RPMI8226 (cell line): ENCODE measurements around the gene CLIC1.
A peak's percentile ranks its signal among the peaks of the same experiment; 100 is the strongest.

Experiments used
- DNase-seq: peaks from one replicate; pipeline ENCODE4 v3.0.0-alpha.2; 2015

CLIC1 gene

DNA sequence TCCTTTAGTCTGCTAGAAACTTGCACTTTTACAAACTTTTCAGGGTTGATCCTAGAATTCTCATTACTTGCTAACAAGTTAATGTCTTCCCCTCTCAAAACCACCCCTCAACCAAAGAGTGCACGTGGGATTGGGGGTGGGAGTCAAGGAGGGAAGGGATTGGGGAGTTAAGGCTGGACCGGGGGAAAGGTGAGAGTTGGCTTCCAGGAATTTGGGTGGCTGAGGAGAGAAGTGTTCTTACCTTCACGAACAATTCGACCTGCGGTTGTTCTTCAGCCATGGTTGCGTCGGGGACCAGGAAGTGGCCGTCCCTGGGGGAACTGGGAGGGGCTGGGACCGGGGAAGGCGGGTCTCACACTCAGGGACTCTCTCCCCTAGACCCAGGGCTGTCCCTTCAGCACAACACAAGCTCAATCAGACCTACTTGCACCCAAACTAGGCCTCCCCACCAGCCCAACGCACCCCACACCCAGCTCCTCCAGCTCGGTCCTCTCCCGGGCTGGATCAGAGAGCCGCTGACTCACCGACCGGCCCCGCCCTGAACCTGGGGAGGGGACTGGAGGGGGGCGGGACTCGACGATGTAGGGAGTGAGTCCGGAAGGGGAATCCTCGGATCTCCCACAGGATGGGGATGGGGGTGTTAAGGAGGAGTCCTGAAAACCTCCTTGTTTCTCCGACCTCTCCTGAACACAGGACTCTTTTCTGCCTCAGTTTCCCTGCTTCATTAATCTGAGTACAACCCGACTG lies at the start of gene CLIC1:
CLIC1 (minus strand) TSS at position 510 of the 747 bp plus-strand sequence; CDS start at position 280, 230 bp downstream.
- DNase-seq = peak; percentile 78

DNA sequence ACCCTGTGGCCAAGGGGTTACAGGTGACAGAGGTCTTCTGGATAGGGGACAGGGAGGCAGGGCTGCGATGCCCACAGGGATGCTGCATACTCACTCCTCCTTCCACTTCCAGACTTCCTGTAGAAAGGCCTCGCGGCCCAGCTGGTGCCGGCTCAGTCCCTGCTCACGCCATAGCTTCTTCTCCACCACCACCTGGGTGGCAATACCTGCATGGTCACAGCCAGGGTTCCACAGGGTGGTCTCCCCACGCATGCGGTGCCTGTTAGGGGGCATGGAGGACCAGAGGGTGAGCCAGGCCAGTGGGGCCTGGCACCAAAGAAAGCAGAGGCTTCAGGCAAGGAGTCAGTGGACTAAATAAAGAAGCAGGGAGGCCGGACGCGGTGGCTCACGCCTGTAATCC lies 49.1 kb upstream of the CLIC1 start:
- DNase-seq = no peak

GRCh38 chr6:31784098-31784925 lies 48.0 kb upstream of the CLIC1 start:
- DNase-seq = no peak

DNA sequence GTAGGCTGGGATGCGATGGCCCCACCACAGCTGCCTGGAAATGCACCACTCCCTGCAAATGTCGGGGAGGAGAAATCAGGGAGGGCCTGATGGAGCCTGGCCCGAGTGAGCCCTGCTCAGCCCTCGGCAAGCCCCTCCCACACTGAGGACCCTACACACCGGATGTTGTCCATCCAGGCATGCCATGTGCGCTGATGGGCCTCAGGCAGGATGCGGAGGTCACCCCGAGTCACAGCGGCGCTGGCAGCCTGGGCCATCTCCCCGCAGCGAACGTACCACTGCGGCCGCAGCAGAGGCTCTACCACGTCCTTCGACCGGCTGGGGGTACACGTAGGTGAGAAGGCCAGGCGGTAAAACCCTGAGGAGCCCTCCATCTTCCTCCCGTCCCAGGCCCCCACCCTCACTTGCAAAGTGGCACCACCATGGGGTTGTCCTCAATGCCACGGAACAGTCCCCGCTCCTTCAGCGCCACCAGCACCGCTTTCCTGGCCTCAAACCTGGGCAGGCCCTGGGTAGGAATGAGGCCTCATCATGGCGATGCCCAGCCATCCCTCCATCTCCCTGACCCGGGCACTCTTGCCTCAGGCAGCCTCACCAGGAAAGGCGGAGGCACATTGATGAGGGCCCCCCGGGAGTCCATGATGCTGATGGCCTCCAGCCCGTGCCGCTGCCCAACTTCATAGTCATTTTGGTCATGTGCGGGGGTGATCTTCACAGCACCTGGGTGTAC lies 46.0 kb upstream of the CLIC1 start:
- no peak for DNase-seq

DNA sequence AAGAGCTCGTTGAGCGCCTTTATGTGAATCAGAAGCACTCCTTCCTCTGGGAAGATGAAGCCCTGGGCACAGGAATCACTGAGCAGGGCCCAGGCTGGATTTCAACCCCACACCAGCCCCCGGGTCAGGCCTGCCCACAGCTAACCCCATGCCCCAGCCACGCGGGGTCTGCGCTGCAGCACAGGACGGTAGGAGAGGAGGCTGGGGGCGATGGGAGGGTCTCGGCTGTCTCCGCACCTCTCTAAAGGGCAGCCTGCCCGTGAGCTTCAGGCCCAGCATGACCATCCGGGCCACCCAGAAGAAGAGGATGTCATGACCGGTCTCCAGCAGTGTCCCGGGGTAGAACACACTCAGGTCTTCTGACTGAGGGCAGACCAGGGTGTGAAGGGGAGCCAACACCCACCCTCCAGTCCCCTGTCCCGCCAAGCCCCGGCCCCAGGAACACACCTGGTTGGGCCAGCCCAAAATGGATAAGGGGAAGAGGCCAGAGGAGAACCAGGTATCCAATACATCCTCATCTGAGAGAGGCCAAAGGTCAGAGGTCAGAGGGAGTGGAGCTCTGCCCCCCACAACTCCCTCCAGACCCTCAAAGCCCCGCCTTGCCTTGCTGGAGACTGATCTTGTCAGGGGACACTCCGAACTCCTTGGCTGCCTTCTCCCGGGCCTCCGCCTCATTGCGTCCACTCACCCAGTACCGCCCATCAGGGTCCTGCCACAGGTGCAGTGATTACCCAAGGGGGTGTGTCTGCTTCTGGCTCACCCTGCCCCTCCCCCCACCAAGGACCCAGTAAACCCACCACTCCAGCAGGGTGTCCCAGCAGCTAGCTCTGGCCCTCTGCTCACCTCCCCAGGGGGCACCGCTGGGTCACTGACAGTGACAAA lies 45.2 kb upstream of the CLIC1 start:
- DNase-seq = no peak

DNA sequence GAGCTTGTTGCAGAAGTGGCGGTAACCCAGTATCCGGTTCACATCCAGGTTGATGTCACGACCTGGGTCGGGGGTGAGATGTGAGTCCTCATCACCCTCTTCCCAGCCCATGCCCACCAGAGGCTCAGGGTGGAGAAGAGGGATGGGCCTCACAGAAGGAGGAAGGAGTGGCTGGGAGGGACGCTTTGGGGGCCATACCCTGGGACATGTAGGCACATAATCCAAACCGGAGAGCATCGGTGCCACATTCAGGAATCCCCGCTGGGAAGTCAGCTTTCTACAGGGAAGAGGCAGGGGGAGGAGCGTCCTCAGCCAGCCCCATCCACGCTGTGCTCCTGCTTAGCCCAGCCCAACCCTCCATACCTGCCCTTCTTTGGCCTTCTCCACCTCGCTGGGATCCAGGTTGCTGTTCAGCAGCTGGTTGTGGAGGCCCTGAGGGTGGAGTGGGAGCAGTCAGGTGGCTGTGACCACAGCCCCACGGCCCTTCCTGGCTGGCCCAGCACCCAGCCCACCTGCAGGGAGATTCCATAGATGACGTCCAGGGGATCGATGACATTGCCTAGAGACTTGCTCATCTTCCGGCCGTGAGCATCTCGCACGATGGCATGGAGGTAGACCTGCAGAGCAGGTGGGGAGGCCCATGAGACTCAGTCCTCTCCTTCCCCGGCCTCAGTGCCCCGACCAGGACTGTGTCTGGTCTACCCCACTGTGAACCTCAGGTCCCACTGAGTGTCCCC lies 44.3 kb upstream of the CLIC1 start:
- no peak for DNase-seq

DNA sequence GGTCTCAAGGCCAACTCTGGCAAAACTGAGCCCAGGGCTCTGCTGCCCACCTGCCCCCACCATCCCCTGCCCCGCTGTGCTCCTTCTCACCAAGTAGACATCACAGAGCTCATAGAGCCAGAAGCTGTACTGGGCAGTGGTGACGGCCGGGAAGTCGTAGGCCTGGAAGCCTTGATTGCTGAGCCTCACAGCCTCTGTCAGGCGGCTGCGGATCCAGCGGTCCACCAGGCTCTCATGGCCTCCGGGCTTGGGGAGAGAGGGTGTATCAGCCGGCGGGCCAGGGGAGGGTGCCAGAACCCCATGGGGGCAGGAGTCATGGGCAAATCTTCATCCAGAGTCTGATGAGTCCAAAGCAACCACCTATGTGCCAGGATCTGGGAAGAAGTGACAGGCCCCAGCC lies 43.6 kb upstream of the CLIC1 start:
- DNase-seq = no peak

GRCh38 chr6:31778999-31779885 lies 42.9 kb upstream of the CLIC1 start:
- DNase-seq = no peak

GRCh38 chr6:31778193-31778592 lies 41.9 kb upstream of the CLIC1 start:
- DNase-seq = no peak

DNA sequence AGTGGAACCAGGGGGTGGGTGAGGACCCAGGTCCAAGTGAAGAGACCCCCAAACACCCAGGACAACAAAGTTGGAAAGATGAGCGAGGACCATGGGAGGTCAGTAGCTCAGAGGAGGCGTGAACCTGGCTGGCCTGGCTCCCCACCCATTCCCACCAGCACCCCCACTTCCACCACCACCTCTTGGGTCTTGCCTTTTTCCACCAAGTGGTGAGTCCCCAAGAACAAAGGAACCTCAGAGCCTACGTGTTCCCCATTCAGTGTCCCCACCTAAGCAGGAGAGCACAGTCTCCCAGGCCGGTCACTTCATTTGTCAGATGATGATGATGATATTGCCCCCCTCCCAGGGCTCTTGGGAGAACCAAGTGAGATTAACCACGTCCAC lies 41.3 kb upstream of the CLIC1 start:
- no peak for DNase-seq

- DNase-seq = peak; percentile 98
Observed at GRCh38 chr6:31776989-31777666, 40.8 kb upstream of the CLIC1 start, which contains the start of gene VWA7. Gene VWA7, minus strand, starts transcription at chr6:31777328. Its CDS starts 549 bp downstream, at chr6:31776779.

DNA sequence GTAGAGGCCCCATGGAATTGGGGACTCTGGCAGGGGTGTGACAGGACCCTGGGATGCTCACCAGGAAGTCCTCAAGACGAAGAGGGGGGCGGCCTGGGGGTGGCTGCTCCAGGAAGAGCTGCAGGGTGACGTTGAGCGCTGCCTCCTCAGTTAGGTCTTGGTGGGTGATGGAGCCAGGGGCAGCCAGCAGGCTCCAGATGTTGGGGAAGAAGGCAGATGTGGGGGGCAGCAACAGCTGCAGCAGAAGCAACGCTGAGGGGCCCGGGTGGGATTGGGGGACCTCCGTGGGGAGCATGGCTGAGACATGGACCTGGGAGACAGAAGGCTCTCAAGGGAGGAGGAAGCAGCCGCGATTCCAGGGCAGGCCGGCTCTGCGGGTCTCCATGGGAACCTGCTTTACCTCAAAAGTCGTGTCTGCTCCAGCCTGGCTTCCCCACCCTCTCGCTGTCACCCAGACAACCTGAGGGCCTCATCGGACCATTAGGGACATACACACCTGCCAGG lies 40.2 kb upstream of the CLIC1 start:
- no peak for DNase-seq

DNA sequence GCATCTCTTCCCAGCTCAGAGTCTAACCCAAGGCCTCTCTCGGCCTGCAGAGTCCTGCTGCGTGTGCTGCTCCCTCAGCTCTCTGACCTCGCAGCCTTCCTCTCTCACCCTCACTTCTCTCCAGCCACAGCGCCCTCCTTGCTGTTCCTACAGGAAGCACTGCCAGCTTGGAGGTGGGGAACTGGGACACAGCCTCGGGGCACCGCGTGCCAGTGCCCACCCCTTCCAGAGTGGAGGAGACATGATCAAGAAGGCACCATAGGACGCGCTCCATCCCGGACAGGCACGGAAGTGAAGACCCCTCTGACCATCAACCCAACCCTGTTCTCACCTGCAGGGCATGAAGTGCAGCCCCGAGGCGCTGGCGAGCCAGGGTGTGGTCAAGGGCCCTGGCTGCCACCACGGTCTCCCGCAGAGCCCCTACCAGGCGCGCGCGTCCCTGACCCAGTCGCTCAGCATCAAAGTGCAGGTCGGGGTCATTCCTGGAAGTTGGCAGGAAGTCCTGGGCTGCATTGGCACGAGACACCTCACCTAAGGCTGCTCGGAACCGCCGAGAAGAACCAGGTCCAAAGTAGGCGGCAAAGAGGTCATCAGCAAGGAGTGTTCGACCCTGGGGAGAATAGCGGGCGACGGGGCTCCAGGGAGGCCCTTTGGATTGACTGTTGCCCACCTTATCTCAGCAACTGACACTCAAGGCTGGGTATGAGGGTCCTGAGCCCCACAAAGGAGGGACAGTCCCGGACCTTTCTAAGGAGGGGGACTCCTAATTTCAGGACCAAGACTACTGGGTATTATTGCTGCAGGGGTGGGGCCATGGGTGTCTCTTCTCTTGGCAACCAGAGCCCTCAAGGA lies 39.5 kb upstream of the CLIC1 start:
- DNase-seq = no peak

GRCh38 chr6:31775184-31775583 lies 38.9 kb upstream of the CLIC1 start:
- DNase-seq = peak; percentile 41

DNA sequence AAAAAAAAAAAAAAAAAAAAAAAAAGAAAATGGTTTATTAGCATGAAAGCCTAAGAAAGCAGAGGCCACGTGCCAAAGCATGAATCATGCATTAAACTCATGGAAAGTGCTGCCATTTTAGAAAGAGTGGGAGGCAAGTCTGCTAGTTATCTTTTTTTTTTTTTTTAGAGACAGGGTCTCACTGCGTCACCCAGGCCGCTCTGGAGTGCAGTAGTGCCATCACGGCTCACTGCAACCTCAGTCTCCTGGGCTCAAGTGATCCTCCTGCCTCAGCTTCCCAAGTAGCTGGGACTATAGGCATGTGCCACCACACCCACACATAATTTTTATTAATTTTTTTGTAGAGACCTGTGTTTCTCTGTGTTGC lies 35.6 kb upstream of the CLIC1 start:
- no peak for DNase-seq

- DNase-seq = no peak
Observed at GRCh38 chr6:31770860-31771259, 34.5 kb upstream of the CLIC1 start.

DNA sequence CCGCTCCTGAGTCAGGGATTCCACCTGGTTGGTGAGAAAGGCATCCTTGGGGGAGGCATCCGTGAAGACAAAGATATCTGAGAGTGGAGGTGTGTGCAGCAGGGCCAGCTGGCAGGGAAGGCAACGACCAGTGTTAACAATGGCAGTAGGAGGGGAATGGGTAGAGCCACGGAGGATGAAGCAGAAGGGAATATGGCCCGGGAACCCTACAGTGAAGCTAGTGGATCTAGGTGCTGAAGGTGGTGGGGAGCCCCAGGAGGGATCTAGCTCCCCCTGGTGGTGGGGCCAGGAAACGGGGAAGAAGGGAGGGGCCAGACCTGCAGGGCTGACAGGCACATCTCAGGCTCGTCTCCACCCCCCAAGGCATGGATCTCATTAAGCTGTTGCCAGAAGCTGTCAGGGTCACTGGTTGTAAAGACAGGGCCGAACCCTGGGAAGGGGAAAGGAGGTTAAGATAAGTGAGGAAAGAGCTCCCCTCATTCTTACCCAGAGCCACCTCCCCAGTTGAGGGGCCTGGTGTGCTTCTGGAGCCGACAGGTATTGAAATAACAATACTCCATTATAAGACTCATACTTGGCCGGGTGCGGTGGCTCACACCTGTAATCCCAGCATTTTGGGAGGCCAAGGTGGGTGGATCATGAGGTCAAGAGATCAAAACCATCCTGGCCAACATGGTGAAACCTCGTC lies 33.5 kb upstream of the CLIC1 start:
- DNase-seq = peak; percentile 84
